SU-DHL-6 (cell line): ENCODE measurements around the gene CARD10.

Source experiments
- H2AFZ ChIP-seq: fragments of 200-600 bp; sonication (generic); 2 replicates; pipeline ENCODE4 v1.6.1; 2014; ENCODE audit warnings: low read depth, mild to moderate bottlenecking, moderate library complexity, mixed read lengths, antibody characterized with exemption, low read length; ENCODE audit not compliant: severe bottlenecking
- H3F3A ChIP-seq: fragments of 200-600 bp; shearing (Covaris generic); 2 replicates; pipeline ENCODE4 v1.6.0; 2016; ENCODE audit warnings: antibody characterized with exemption, mild to moderate bottlenecking; ENCODE audit not compliant: insufficient read depth
- H3K27ac ChIP-seq: fragments of 200-600 bp; sonication (generic); 2 replicates; pipeline ENCODE4 v1.5.1; 2016; ENCODE audit warnings: low read depth, mild to moderate bottlenecking, low read length, moderate library complexity, mixed read lengths
- H3K27me3 ChIP-seq: fragments of 200-600 bp; sonication (generic), shearing (Covaris generic); 2 replicates; pipeline ENCODE4 v1.6.0; 2014; ENCODE audit warnings: mild to moderate bottlenecking, low read length
- H3K36me3 ChIP-seq: fragments of 200-600 bp; sonication (generic); 2 replicates; pipeline ENCODE4 v1.6.1; 2014; ENCODE audit warnings: mild to moderate bottlenecking, low read length, mixed read lengths
- H3K4me2 ChIP-seq: fragments of 300-600, 200-600 bp; shearing (Covaris generic), sonication (generic); 2 replicates; pipeline ENCODE4 v1.6.0; 2014; ENCODE audit warnings: low read length, low read depth, mild to moderate bottlenecking; ENCODE audit not compliant: poor library complexity, severe bottlenecking
- H3K4me3 ChIP-seq: fragments of 200-600 bp; sonication (generic); 2 replicates; pipeline ENCODE4 v1.5.1; 2014; ENCODE audit warnings: antibody characterized with exemption, low read length, mild to moderate bottlenecking, mixed read lengths; ENCODE audit not compliant: insufficient read depth, poor library complexity, severe bottlenecking
- H3K79me2 ChIP-seq: fragments of 200-600 bp; sonication (generic); 2 replicates; pipeline ENCODE4 v1.6.1; 2014; ENCODE audit warnings: mild to moderate bottlenecking, low read length, moderate library complexity; ENCODE audit not compliant: insufficient read depth
- H3K9ac ChIP-seq: fragments of 200-600 bp; sonication (generic); 2 replicates; pipeline ENCODE4 v1.7.0; 2014; ENCODE audit warnings: mild to moderate bottlenecking, low read length
- H3K9me2 ChIP-seq: fragments of 200-600 bp; sonication (generic); replicated peaks from 2 replicates; pipeline ENCODE4 v1.6.1; 2014; ENCODE audit warnings: low read length; ENCODE audit not compliant: insufficient read depth
- H3K9me3 ChIP-seq: fragments of 200-600 bp; sonication (generic); 2 replicates; pipeline ENCODE4 v1.6.1; 2014; ENCODE audit warnings: low read length, mixed read lengths; ENCODE audit not compliant: insufficient read depth
- H4K20me1 ChIP-seq: fragments of 200-600 bp; sonication (generic); 2 replicates; pipeline ENCODE4 v1.6.1; 2014; ENCODE audit warnings: low read depth, mild to moderate bottlenecking, antibody characterized with exemption, low read length, moderate library complexity, mixed read lengths
- CTCF ChIP-seq: fragments of 200-600 bp; sonication (generic); IDR thresholded peaks from one replicate; pipeline ENCODE4 v1.5.1; 2017; ENCODE audit warnings: antibody characterized with exemption, mild to moderate bottlenecking, low read length, moderate library complexity; ENCODE audit not compliant: insufficient read depth, poor library complexity, severe bottlenecking
- EZH2phosphoT487 ChIP-seq: fragments of 200-600 bp; sonication (generic), shearing (Covaris generic); conservative IDR thresholded peaks from 2 replicates; pipeline ENCODE4 v1.6.1; 2018; ENCODE audit warnings: mild to moderate bottlenecking, antibody characterized with exemption, low read length, moderate library complexity, mixed read lengths

The CARD10 gene

GRCh38 chr22:37499027-37499707, 20.0 kb downstream of the CARD10 start:
- Histone ChIP-seq H3K79me2 (no peaks in the 10 kb centered on the region), H3K36me3 (no peaks in the 10 kb centered on the region), H3K9ac (no peak overlapping the region), H3K4me2 (no peak overlapping the region), H2AFZ (no peak overlapping the region), H3K9me3 (no peaks in the 10 kb centered on the region), H3K4me3 (no peak overlapping the region), H4K20me1 (no peaks in the 10 kb centered on the region), H3K27me3 (no peaks in the 10 kb centered on the region), H3F3A (no peaks in the 10 kb centered on the region), H3K27ac (no peak overlapping the region), H3K9me2 (no peaks in the 10 kb centered on the region)
- TF ChIP-seq CTCF (no peak), EZH2phosphoT487 (no peak)

GRCh38 chr22:37498289-37498909, 20.8 kb downstream of the CARD10 start:
- Histone ChIP-seq H3K79me2 (no peaks in the 10 kb centered on the region), H3K9ac (no peak overlapping the region), H3K36me3 (no peaks in the 10 kb centered on the region), H3K9me3 (no peaks in the 10 kb centered on the region), H4K20me1 (no peaks in the 10 kb centered on the region), H2AFZ (no peak overlapping the region), H3K9me2 (no peaks in the 10 kb centered on the region), H3K4me2 (no peak overlapping the region), H3K27me3 (no peaks in the 10 kb centered on the region), H3K4me3 (no peak overlapping the region), H3K27ac (no peak overlapping the region), H3F3A (no peaks in the 10 kb centered on the region)
- TF ChIP-seq CTCF (peak; percentile 82), EZH2phosphoT487 (no peak)

- H3K27ac ChIP-seq, result no peak overlapping the region
- H3K9me2 ChIP-seq, result no peaks in the 10 kb centered on the region
- no peaks in the 10 kb centered on the region for H4K20me1 ChIP-seq
- TF ChIP-seq CTCF (no peak), EZH2phosphoT487 (no peak)
- H3K79me2 ChIP-seq, result no peaks in the 10 kb centered on the region
- no peak overlapping the region for H3K9ac ChIP-seq
- no peak overlapping the region for H3K4me3 ChIP-seq
- no peaks in the 10 kb centered on the region for H3K27me3 ChIP-seq
- H2AFZ ChIP-seq, result no peak overlapping the region
- H3K9me3 ChIP-seq, result no peaks in the 10 kb centered on the region
- no peaks in the 10 kb centered on the region for H3K36me3 ChIP-seq
- H3F3A ChIP-seq, result no peaks in the 10 kb centered on the region
- H3K4me2 ChIP-seq, result no peak overlapping the region
Measured at GRCh38 chr22:37497062-37497599, 22.1 kb downstream of the CARD10 start.
